ELF-1 (cell line): ENCODE results near the gene NKAP.
"Not testable (repeated sequence)": the region's sequence is repeated elsewhere in the genome, so short reads cannot be mapped to it uniquely, and the experiment has no call there.

Experiments used
- DNase-seq: peaks from one replicate; pipeline ENCODE4 v3.0.0-alpha.2; 2016; ENCODE audit warnings: low read depth, low spot score

NKAP gene

DNA sequence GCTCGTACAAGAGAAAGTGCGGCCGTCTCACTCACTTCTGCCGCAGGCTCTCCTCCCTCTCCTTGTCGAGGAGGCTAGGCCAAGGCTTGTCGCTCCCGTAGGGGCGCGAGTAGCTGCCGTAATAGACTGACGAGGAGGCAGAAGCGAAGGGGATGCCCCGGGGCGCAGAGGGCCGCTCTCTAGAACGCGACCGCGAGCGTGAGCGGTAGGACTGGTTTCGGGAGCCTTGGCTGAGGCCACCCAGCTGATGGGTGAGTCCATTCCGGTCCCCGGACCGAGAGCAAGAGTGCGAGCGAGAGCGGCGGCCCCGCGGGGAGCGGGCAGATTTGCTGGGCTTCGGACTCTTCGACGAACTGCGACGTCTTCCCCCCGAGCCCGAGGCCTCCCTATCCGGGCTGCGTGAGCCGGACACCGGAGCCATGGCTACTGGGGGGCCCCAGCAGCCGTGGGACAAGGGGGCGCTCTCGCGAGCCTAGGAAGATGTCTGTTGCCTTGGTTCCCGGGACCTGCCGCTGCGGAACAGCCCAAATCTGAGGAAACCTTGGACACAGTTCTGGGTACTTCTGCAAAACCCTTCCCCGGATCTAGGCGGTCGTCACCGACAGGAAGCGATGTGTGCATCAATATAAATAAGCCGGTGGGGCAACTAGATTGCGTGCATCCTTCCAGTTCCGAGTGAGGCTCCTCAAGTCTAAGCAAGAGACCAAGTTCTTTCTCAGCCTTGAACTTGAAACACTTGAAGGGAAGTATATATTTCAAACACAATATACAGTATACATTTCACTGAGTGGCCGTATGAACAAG is at the start of gene NKAP:
NKAP (minus strand) TSS at position 567 of the 804 bp plus-strand sequence; CDS start at position 421, 146 bp downstream.
- peak; percentile 96 for DNase-seq

DNA sequence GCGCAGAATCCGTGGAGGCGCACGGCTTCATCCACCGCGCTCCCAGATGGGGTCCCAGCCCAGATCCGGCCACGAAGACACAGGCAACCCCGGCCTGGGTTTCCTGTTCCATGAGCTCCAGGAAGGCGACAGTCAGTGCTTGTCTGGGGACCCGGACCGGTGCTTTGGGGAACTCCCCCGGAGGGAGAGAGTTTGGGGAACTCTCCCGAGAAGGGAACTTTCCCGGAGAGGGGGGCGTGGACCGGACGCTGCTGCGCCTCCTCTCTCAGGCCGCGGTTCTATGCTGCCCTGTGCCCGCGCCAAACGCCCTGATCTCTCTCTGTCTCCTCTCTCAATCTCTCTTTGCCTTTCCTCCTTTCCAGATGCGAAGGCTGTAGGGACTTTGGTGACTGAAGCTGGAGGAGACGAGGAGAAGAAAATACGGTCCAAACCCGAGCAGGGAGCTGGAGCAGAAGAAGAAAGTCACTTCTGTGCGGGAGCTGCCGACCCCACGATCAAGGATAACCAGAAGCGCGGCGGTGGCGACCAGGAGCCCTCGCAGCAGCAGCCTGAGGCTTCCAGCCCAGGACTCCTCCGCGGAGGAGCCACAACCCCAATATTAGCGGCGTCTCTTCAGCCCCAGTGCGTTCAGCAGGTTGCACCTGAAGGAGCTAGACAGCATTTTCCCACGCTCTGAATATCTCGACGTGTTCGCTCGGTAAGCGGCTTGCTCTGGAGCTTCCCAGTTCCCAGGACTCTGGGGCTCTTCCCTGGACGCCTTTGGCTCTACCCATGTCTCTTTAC is 47.6 kb upstream of the NKAP start:
- peak; percentile 54 for DNase-seq

DNA sequence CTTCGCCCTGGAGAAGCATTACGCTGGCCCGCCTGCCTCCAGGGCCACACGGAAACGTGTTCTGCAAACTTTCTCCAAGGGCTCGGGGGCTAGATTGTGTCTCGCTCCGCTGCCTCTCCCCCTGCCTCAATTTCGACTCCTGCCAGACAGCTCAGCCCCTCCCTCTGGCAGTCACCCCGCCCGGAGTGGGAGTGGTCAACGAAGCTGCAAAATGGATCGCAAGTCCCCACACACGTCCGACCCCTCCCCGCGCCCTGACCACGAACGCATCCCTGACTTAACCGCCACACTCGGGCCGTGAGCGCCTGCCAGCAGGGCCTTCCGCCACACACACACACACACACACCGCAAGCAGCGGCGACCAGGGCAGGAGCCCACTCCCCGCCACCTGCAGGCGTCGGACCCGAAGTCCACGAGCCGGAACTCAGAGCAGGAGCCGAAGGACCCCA is 47.0 kb upstream of the NKAP start:
- peak; percentile 51 for DNase-seq

DNA sequence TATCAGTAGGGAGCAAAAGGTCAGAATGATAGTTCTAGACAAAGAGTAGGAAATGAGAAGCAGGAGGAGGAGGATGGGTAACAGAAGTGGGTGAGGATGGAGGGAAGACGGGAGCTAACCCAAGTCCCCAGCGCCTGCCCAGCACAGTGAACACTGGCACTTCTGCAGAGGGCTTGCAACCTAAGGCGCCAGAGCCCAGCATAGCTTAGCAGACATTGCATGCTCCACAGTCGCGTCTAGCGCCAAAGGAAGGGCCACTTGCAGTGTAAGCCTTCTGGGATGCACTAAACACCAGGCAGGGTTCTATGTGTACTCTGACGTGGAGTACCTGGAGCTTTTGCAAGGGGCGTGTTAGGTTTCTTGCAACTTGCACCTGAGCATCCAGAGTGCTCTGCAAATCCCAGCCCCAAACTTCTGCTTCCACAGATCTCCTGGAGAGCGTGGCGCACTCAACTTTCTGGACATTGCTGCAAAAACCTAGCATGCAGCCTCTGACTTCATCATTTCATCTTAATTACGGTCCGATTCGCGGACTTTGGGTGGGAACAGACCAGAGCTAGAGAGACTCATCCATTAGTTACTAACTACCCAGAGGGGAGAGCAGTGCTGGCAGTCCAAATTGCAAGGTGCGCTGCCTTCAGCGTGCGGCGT is 46.5 kb upstream of the NKAP start:
- DNase-seq, result peak; percentile 39

DNA sequence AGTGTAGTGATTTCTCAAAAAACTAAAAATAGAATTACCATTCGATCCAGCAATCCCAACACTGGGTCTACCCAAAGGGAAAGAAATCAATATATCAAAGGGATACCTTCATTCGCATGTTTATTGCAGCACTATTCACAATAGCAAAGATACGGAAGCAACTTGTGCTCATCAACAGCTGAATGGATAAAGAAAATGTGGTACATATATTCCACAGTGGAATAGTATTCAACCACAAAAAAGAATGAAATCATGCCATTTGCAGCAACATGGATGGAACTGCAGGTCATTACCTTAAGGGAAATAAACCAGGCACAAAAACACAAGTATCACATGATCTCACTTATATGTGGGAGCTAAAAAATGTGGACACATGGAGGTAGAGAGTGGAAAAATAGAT is 42.7 kb upstream of the NKAP start:
- DNase-seq, result no peak

DNA sequence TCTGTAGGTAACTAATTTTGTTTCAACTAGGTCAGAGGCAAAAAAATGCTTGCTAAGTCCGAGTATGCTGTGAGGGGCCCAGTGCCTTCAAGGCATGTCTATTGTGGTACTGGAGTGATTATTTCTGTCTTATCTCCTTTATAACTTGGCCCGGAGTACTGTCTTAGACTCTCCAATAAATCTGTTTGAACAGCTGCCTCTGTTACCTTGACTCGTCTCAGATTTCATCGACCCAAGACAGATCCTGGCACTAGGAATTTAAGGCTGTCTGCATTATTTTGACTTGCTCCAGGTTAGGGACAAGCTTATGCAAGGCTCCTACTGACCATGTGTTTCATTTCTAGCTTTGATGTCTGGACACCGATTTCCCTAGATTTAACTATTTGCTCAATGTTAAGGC is 41.1 kb upstream of the NKAP start:
- DNase-seq, result peak; percentile 5

DNA sequence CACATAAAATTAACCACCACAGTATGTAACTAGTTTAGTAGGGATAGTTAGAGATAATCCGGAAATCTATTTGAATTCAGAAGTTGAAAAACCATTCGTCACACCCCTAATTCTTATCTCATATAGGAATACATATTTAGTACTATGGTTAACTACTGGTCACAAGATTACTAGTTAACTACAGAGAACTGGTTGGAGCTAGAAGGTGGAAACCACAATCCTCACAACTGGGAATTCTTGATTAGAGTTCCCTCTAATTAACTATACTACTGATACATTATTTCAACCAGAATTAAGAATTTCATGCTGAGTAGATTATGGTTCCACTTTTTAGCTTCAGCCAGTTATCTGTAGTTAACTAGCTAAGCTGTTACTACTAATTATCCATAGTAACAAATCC is 39.9 kb upstream of the NKAP start:
- no peak for DNase-seq

DNA sequence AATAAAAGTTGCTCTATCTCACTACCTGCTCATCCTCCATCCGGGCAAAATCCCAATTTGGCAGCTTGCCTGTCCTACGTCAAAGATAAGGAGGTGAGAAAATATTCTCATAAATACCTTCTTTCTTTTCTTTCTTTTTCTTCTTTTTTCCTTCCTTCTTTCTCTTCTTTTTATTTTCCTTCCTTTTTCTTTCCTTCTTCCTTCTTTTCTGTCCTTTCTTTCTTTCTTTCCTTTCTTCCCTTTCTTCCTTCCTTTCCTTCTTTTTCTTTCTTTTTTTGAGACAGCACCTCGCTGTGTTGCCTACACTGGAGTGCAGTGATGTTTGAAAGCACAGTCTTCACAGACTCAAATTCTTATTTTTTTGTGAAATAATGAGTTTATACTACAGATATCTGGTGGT is 38.6 kb upstream of the NKAP start:
- DNase-seq, result no peak

DNA sequence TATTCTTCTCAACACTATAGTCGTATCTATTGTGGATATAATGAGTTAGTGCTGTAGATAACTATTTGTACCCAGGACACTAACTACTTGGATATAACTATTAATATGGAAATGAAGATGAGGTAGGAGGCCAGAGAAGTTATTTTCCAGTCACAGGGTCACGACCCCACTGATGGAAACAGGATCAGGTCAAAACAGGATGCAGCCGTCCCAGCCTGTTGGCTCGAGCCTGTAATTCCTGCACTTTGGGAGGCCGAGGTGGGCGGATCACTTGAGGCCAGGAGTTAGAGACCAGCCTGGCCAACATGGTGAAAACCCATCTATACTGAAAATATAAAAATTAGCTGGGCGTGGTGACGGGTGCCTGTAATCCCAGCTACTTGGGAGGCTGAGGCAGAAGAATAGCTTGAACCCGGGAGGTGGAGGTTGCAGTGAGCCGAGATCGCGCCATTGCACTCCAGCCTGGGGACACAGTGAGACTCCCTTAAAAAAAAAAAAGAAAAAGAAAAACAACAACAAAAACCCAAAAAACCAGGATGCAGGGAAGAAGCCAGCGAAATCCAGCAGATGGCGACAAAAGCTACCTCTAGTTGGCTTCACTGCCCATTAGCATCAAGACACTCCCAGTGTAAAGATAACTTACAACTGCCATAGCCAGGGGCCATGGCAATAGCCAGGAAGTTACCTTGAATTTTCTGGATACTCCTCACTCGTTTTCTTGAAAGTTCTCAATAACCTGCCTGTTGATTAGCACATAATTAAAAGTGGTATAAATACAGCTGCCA is 37.9 kb upstream of the NKAP start:
- peak; percentile 93 for DNase-seq

DNA sequence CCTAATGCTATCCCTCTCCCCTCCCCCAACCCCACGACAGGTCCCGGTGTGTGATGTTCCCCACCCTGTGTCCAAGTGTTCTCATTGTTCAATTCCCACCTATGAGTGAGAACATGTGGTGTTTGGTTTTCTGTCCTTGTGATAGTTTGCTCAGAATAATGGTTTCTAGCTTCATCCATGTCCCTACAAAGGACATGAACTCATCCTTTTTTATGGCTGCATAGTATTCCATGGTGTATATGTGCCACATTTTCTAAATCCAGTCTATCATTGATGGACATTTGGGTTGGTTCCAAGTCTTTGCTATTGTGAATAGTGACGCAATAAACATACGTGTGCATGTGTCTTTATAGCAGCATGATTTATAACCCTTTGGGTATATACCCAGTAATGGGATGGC is 33.6 kb upstream of the NKAP start:
- not testable (repeated sequence) for DNase-seq

DNA sequence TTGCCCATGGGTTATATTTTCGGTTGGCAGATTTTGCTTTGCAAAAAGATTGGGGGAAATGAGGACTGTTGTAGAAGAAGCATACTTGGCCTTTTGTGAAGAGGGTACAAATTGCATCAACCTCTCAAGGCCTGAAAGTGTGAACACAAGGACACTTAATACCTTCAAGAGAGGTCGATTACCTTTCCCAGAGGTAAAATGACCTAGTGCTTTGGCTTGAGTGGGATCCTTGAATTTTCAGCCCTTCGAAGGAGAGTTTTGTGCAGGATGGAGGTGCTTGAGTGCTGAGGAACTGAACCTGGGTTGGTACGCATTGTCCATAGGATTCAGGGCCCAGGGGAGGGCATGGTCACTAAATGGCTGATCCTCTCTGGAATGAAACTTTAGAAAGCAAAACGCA is 27.6 kb upstream of the NKAP start:
- DNase-seq, result no peak

DNA sequence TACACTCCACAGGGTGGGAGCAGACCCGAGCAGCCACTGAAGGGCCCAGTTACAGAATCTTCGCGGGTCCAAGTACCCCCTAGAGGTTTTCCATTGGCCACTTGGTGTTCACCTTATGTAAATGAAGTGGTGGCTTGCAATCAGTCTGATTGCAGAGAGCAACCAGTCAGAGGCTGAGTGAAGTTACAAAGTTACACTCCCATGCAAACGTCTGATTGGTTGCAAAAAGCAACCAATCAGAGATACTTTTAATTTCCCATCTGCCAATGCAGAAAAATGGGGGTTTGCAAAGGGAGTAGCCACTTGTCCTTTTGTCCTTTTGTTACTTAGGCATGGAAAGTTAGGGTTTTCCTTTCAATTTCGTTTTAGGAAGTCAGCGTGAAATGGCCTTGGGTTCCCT is 27.0 kb upstream of the NKAP start:
- DNase-seq, result no peak

DNA sequence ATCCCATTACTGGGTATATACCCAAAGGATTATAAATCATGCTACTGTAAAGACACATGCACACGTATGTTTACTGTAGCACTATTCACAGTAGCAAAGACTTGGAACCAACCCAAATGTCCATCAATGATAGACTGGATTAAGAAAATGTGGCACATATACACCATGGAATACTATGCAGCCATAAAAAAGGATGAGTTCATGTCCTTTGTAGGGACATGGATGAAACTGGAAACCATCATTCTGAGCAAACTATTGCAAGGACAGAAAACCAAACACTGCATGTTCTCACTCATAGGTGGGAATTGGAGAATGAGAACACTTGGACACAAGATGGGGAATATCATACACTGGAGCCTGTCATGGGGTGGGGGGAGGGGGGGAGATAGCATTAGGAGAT is 23.3 kb upstream of the NKAP start:
- not testable (repeated sequence) for DNase-seq

DNA sequence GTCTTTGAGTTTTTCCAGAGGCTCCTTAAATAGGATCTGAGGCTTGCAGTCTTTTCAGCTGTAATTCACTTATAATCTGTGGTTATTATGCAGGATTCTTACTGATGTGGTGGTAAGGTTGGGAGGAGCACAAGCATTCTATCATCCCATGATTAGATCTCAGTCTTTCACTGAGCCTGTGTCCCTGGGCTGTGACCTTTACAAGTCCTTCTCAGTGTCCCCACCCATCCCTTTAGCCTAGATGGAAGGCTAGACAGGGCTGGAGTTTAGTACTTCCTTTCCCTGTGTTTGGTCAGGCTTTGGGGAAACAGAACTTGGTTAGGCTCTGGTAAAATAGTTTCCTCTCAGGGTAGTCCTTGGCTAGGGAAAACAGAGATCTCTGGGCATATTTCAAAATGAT is 17.1 kb upstream of the NKAP start:
- no peak for DNase-seq

DNA sequence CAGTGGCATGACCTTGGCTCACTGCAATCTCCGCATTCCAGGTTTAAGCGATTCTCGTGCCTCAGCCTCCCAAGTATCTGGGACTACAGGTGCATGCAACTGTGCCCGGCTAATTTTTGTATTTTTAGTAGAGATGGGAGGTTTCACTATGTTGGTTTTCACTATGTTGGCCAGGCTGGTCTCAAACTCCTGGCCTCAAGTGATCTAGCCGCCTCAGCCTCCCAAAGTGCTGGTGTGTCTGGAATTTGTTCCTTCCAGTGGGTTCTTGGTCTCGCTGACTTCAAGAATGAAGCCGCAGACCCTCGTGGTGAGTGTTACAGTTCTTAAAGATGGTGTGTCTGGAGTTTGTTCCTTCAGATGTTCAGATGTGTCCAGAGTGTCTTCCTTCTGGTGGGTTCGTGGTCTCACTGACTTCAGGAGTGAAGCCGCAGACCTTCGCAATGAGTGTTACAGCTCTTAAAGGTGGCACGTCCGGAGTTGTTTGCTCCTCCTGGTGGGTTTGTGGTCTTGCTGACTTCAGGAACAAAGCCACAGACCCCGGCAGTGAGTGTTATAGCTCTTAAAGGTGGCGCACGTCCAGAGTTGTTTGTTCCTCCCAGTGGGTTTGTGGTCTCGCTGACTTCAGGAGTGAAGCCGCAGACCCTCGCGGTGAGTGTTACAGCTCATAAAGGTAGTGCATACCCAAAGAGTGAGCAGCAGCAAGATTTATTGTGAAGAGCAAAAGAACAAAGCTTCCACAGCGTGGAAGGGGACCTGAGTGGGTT is 12.4 kb upstream of the NKAP start:
- not testable (repeated sequence) for DNase-seq

DNA sequence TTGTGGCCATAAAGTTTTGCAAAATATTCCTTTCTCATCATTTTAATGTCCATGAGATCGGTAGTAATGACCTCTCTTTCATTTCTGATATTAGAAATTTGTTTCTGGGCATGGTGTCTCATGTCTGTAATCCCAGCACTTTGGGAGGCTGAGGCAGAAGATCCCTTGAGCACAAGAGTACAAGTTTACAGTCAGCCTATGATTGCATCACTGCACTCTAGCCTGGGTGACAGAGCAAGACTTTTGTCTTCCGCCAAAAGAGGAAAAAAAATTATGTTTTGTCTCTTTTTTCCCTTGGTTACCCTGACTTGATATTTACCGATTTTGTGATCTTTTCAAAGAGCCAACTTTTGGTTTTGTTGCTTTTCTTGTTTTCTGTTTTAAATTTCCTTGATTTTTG is 10.8 kb upstream of the NKAP start:
- DNase-seq, result no peak

DNA sequence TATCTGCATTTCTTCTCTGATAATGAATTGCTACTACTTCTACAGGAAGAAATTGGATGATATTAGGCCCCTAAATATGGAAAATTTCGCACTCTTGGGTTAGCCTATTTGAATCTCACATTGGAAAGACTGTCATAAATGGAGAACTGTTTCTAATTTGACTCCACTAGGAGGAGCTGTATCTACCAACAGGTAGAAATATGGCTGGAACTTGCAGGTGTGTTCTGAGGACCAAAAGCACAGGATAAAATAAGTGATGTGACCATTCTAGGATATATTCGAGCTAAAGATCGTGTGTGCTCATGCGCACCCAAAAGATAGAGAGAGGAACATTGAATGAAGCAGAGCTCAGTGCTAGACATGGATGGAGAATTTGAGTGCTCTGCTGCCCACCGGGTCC is 4.8 kb upstream of the NKAP start:
- no peak for DNase-seq

DNA sequence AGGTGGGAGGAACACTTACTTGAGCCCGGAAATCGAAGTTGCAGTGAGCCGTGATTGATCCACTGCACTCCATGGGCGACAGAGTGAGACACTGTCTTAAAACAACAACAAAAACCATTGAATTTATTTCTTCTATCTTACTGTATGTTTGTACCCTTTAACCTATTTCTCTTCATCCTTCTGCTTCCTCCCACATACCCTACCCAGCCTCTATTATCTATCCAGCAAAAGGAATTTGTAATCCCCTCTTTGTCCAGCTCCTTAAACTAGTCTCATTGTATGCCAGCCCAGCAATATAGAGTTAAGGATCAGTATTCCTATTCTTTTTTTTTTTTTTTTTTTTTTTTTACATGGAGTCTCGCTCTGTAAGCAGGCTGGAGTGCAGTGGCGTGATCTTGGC is 1.9 kb upstream of the NKAP start:
- no peak for DNase-seq

DNA sequence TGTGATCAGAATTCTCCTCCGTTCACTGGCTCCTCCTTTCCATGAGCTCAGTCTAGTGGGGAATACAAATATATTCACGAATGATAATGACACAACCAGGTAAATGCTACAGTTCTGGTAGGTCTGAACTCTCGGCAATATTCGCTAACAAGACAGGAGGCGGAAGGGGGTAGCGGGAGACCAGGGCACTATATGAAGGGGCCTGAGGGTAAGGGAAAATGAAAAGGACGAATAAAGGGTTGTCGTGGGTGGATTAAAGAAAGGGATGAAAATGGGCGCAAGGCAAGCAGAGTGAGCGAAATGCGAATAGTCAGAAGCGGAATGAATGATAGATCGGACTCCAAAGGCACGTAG is 743 bp downstream of the NKAP start:
- no peak for DNase-seq

DNA sequence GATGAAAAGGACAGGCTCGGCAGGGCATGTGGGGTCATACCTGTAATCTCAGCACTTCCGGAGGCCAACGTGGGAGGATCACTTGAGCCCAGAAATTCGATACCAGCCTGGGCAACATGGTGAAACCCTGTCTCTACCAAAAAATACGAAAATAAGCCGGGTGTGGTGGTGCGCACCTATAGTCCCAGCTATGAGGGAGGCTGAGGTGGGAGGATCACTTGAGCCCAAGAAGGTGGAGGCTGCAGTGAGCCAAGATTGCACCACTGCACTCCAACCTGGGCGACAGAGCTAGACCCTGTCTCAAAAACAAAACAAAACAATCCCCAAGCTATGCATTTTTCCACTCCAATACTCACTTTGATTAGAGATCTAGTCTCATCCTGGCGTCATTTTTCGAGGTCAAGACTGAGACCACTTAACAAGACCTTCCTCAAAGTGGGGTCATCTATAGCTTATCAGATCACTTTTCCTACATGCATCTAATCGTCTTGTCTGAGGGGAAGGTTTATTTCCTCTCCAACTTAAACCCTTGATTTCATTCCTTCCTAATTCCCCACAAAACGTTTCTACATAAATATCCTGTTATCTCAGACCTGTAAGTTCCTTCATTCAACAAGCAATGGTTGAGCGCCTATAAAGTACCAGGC is 1.3 kb downstream of the NKAP start:
- DNase-seq, result no peak

DNA sequence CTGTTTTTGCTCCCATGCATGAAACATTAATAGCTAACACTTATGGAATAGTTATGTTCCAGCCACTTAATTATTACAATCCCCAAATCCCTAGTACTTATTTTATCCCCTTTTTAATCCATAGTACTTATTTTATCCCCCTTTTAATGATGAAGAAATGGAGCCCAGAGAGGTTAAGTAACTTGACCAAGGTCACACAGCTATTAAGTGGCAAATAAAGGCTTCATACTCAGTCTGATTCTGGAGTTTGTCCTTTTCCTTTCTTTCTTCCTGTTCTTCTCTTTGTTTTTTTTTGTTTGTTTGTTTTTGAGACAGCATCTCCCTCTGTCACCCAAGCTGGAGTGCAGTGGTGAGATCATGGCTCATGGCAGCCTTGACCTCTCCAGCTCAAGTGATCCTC is 2.2 kb downstream of the NKAP start:
- DNase-seq, result no peak
